Peyer's patch (tissue), 4 donors: ENCODE measurements around the gene PKNOX2.

Experiments used
- CTCF ChIP-seq, 6 experiments: fragments of 450-650 bp in 4 of 6; fragments of 200-600 bp in 2 of 6; sonication (generic) in 1 of 6; IDR thresholded peaks; one replicate each; pipeline ENCODE4 v1.5.1; 2017 to 2019; ENCODE audit warnings: antibody characterized with exemption in 6 of 6, mild to moderate bottlenecking in 3 of 6, moderate library complexity in 1 of 6
- POLR2A ChIP-seq, 2 donors: fragments of 450-650 bp; IDR thresholded peaks; one replicate each; pipeline ENCODE4 v1.5.1; 2017; ENCODE audit warnings: antibody characterized with exemption in 2 of 2, mild to moderate bottlenecking in 2 of 2, moderate library complexity in 2 of 2

- no peak for TF ChIP-seq POLR2A (IDR thresholded peaks at IDR 0.05)
- TF ChIP-seq CTCF (IDR thresholded peaks at IDR 0.05) = no peak
Measured at GRCh38 chr11:125374398-125374797, 209.8 kb downstream of the PKNOX2 start.
